Prostate gland (tissue), 2 donors: Measurements from ENCODE around the gene SLC44A5.

Experiments
- POLR2A ChIP-seq: fragments of 450-650 bp; IDR thresholded peaks from one replicate; pipeline ENCODE4 v1.6.1; 2016; ENCODE audit warnings: antibody characterized with exemption, mild to moderate bottlenecking
- TF ChIP-seq, protein P1 (sequence below), 4 experiments: fragments of 200-600 bp in 2 of 4; fragments of 450-650 bp in 2 of 4; sonication (generic) in 2 of 4; IDR thresholded peaks; 1 replicate in 3 of 4; 2 replicates in 1 of 4; pipeline ENCODE4 v1.5.1; 2016 to 2019; ENCODE audit warnings: antibody characterized with exemption in 4 of 4, mild to moderate bottlenecking in 2 of 4, moderate library complexity in 2 of 4

DNA sequence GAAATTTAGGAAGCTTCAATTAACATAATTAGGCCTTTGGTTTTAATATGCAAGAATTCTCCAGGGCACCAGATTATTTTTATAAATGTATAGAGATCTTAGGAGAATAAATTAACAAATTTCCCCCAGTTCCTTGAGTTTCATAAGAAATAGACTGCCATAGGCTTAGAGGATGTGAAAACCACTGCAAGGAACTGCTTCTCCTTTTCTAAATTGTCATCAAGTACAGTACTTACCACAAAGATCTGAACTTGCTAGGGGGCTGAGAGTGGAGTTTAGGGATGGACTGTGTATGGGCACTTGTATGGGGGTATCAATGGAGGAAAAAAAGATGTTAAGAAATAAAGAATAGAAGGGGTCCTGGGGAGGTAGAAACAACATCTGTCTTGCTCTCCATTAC lies 445.6 kb downstream of the SLC44A5 start:
- TF ChIP-seq, protein P1, sequence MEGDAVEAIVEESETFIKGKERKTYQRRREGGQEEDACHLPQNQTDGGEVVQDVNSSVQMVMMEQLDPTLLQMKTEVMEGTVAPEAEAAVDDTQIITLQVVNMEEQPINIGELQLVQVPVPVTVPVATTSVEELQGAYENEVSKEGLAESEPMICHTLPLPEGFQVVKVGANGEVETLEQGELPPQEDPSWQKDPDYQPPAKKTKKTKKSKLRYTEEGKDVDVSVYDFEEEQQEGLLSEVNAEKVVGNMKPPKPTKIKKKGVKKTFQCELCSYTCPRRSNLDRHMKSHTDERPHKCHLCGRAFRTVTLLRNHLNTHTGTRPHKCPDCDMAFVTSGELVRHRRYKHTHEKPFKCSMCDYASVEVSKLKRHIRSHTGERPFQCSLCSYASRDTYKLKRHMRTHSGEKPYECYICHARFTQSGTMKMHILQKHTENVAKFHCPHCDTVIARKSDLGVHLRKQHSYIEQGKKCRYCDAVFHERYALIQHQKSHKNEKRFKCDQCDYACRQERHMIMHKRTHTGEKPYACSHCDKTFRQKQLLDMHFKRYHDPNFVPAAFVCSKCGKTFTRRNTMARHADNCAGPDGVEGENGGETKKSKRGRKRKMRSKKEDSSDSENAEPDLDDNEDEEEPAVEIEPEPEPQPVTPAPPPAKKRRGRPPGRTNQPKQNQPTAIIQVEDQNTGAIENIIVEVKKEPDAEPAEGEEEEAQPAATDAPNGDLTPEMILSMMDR (IDR thresholded peaks at IDR 0.05), result no peak
- no peak for TF ChIP-seq POLR2A
